Measurements from ENCODE around the gene MAGEF1.

The MAGEF1 gene

DNA sequence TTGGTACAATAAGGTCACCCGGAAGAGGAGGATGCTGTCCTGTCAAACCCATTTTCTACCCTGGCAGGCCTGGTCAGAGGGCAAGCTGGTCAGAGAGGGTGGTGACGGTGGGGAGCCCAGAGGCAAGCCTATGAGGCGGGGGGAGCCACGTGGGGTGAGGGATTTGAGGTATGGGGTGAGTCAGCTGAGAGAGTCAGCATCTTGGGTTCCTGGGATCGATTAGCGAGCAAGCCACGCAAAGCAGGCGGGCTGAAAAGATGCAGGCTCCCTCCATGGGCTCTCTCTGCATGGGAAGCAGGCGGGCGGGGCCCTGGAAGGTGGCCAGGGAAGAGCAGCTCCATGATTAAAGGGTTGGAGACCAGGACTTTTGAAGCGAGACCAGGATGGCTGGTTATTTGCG lies 48.1 kb downstream of the MAGEF1 start:
- DNase-seq: no peak

DNA sequence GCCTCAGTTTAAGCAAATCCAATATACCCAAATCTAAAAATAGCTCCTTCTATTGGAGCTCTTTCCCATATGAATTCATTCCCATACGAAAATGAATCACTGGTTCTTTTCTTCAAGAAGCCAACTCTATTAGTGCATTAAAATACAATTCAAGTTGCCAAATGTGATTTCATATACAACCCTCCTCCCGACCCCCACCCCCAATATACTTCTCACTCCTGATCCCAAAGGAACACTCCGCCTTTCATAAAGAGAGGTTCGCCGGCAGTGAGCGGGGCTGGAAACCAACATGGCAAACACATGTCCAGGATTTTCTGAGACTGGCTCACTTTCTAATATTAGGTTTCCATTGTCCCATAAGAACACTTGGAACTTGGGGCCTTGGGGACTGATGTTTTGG lies 48.5 kb downstream of the MAGEF1 start:
- DNase-seq: no peak

DNA sequence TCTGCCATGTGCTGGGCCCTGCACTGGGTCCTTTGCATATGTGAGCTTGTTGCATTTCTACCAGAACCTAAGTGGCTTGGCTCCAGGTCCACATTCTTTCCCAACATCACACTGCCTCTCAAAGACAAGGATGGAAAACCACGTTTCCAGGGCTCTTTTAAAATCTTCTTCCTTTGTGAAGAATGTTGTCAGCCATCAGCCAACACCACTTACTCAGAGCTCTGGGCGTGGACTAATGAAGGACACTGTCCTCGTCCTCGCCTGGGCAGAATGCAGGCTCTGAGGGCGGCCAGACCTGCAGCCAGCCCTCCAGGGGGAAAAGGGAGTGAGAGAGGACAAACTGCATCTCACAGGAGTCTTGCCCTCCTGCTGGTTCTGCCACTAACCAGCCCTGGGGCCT lies 49.7 kb downstream of the MAGEF1 start:
- no peak for DNase-seq

DNA sequence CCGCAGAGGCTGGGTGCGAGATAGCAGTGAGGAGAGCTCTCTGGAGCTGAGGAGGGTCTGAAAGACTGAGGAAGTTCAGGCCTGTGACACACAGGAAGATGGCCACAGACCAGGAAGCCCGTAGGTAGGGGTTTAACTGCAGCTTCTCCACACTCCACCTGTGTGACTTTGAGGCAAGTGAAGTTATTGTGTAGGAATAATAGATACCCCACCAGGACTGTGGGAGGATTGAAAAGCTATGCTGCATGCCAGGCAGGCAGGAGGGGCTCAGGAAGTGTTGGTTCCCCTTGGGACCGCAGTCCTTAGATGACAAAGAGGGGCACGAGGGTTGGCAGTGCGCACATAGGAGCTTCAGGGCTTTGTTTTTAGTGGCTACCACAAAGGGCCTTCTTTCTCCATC lies 50.9 kb downstream of the MAGEF1 start:
- no peak for DNase-seq
